A172 (cell line): Measurements from ENCODE around the gene FLCN. TPM values are rescaled to one million over a fixed set of nuclear protein-coding genes. Genes with fewer than 3 reads are reported as not detected.
"Not testable (repeated sequence)": the region's sequence is repeated elsewhere in the genome, so short reads cannot be mapped to it uniquely, and the experiment has no call there.

Source experiments
- DNase-seq: peaks from one replicate; pipeline ENCODE4 v3.0.0-alpha.2; 2015; ENCODE audit warnings: low spot score
- total RNA-seq: library from RNA; depleted of rRNA; stranded (reverse); fragments of >200 nt; shearing (Covaris generic); gene quantifications from 2 replicates; pipeline ENCODE4 v1.2.3, GENCODE V29; 2014

The FLCN gene
- total RNA-seq, 1 experiment from 2014 or later: 78.1 TPM

GRCh38 chr17:17207998-17208397 is 29.0 kb downstream of the FLCN start:
- no peak for DNase-seq

GRCh38 chr17:17206913-17207335 is 30.0 kb downstream of the FLCN start:
- DNase-seq: no peak

- peak; percentile 60 for DNase-seq
These were observed 30.6 kb downstream of the FLCN start, which contains the start of gene PLD6 for GRCh38 chr17:17206124-17206912. TSS of gene PLD6 (minus strand) at chr17:17206333. CDS start at chr17:17206286, 47 bp downstream.

DNA sequence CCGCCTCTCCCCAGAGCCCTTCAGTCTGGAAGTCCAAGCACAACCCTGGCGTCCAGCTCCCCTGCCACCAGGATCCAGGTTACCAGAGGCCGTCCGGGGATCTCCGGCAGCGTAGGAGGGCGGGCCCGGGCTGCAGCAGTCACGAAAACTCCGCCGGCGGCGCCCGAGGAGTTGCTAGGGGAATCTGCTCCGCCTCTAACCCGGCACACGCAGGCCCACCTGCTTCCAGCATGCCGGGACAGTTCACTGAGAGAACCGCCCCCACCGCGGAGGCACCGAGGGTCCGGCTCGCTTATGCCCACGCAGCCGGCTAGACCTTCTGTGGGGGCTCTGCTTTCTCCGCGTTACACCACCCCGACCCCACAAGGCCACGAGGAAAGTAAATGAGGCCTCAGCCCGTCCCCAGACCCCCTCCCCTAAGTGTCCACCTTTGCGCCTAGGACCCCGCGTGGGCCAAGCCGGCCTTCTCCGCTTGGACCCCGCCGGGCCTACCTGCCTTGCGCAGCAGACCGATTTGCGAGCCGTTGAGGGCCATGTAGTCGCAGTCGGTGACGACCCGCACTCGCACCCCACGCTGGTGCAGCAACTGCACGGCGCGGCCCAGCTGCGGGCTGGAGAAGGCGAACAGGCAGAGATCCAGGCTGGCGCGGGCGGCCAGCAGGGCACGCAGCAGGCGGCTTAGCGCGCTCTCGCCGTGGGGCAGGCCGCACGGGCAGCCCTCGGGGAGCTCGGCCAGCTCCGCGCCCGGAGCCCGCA is 31.4 kb downstream of the FLCN start:
- no peak for DNase-seq

GRCh38 chr17:17204635-17205231 is 32.2 kb downstream of the FLCN start:
- no peak for DNase-seq

GRCh38 chr17:17204041-17204591 is 32.9 kb downstream of the FLCN start:
- DNase-seq: no peak

DNA sequence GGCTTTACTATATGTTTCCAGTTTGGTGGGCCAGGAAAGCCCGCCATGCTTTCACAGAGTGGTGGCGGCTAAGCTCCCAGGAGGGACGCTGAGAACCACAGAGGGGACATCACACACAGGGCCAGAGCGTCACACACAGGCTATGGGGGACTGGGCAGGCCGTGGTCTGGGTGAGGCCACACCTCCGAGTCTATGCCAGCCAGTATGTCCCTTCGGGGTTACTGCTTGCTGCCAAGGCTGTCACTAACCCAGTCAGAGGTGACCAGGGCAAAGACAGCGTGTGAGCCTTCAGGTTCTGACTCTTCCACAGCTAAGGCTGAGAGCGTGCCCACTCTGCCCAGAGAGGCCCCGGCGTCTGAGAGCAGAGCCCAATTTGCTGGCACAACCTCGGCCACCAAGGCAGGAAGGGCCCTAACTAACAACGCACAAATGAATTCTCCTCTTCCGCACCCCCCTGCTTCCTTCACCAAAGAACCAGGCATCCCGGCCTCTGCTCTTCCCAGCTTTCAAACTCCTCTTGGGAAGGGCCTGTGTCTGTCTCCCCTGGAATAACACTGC is 33.7 kb downstream of the FLCN start:
- no peak for DNase-seq

GRCh38 chr17:17201907-17202306 is 35.1 kb downstream of the FLCN start:
- no peak for DNase-seq

DNA sequence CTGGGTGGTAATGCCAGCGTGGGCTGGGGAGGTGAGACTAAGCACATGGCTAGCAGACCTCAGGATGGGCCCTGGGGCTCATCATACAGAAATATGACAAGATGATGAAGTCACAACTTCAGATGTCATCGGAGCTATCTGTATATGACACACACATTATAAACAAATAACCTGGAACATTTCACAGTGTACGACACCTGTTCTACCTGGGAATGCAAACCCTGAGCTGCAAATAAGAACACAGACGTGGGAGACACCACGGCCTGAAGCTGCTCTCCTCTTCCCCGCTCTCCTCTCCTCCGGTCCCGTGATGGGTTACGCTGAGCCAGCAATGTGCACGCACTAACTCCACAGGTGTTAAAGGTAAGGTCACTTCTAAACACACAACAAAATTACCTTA is 35.7 kb downstream of the FLCN start:
- DNase-seq: no peak

DNA sequence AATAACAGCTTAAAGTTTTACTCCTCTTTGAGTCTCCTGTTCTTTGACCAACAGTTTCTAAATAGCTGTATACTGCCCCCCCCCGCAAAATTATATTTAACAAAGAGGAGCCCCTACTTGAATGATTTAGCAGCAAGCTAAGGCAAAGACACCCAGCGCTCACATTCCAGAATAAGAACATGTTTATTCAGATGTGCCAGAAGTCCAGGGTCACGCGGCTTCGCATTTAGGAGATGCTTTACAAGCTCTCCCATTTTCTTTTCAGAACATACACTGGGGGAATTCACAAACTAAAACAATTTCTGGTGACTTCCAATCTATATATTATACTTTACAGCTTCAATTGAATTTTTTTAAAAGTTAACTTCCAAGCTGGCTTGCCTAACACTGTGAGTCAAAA is 36.1 kb downstream of the FLCN start:
- no peak for DNase-seq

DNA sequence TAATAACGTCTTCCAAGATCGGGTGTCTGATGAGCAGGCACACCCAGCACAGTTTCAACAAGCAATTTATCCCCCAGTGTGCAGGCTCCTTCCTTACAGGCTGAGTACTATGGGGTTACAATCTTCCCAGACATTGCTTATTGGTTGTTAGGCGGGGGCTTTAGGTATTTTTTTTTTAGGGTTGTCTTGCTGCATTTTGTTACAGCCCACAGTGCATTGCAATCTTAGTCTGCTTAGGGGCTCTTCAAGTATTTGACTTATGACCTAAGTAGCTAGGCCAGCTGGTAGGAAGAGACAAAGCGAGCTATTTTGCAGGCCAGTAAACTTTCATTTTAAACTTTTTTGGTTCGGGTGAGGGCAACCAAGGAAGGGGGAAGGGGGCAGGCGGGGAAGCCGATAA is 36.7 kb downstream of the FLCN start:
- DNase-seq: no peak

DNA sequence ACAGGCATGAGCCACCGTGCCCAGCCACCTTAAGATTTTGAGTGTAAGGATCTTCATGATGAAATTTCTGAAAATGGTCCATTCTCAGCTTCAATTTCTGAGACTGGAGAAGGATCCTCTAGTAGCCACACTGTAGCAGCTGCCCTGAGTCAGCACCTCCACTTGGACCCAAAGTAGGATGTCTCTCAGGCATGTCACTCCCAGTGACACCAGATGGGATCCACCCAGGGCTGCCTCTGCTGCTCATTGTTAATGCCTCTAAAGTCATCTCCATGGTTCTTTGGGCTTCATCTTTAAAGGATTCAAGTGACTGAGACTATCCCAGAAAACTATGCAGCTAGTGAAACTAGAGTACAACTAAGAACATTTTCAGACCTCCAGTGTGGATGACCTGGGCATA is 38.7 kb downstream of the FLCN start:
- no peak for DNase-seq

GRCh38 chr17:17196776-17197175 is 40.2 kb downstream of the FLCN start:
- DNase-seq: no peak

DNA sequence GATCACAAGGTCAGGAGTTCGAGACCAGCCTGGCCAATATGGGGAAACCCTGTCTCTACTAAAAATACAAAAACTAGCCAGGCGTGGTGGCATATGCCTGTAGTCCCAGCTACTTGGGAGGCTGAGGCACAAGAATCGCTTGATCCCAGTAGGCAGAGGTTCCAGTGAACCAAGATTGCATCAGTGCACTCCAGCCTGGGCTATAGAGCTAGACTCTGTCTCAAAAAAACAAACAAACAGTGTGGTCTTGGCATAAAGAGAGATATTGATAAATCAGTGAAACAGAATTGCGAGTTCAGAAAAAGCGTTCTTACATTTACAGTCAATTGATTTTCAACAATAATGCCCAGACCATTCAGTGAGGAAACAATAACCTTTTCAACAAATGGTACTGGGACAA is 41.5 kb downstream of the FLCN start:
- DNase-seq: not testable (repeated sequence)

DNA sequence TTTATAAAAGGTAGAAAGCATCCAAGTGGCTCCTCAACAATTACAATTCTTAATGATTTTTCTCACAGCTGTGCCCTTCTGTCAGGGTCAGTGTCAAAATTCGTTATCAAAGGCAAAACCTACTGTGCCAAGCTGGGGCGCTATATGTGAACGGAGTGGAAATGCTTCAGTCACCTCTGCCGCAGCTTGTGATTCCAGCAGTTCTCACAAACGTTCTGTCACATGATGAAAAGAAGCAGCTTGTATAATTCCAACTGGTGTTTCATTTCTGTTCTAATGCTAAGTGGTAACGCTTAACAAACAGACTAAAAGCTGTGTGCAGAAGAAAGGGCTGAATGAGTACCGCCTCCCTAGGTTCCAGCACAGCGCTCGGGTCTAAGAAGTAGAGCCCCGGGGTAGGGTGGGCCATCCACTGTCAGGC is 45.0 kb downstream of the FLCN start:
- DNase-seq: no peak

DNA sequence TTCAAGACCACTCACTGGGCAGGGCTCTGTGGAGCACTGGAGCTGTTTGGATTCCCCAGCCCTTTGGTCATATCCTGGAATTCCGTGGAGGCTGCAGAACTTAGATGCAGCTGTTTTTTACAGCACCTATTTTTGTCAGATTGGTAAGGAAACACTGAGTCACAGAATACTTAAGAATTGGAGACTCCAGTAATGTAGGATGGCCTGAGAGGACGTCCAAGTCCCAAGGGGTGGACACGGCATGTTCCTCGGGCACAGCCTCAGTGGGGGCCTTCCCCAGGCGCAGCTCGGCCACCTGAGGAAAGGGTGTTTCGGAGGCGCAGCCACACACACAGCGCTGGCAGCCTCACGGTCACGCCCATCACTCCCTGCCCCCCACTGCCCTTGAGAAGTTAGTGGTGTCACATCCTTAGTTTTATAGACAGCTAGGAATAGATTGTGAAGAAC is 45.6 kb downstream of the FLCN start:
- DNase-seq: peak; percentile 89

DNA sequence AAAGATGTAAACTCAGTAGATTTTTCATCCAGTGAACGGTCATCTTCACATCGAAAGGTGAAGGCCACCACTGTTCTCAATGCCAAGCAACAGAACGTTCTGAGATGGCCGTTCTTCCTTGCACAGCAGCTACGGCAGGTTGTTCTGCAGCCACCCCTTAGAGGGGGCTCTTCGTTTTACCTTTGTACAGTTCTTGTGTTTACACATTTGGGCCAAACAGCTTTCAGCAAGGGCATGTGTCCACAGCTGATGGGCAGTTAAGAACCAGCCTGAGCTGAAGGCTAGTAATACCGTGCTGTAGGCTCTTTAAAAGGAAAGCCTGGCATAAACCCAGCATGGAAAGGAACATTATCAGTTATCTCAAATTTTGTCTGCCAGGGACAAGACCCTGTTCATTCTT is 46.8 kb downstream of the FLCN start:
- DNase-seq: no peak

- no peak for DNase-seq
These were observed 47.4 kb downstream of the FLCN start for GRCh38 chr17:17189559-17189958.

- no peak for DNase-seq
These were observed 48.4 kb downstream of the FLCN start for GRCh38 chr17:17188586-17188985.

- DNase-seq: peak; percentile 49
These were observed 50.1 kb downstream of the FLCN start for GRCh38 chr17:17186551-17187505.

DNA sequence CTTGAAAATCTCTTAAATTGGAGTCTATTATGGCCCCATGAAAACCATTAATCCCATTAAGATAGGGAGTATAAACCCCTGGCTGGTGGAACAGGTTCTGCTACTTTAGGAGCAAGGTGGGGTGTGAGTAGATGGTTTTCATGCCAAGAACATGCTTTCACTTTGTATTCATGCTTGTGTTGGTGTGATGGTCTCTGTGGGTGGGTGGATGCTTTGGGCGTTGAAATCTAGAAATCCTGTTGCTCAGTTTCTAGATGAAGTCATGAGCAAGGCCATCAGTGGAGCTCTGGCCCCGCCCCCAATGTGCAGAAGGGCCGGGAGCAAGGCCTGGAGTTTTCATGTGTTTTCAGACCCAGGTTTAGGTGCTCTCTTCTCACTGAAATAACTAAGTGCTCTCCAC is 50.9 kb downstream of the FLCN start:
- no peak for DNase-seq
